ENCODE data around the gene KBTBD13.
"Not testable (repeated sequence)": the region's sequence is repeated elsewhere in the genome, so short reads cannot be mapped to it uniquely, and the experiment has no call there.

The KBTBD13 gene

GRCh38 chr15:65071381-65071811 is 5.2 kb upstream of the KBTBD13 start:
- no peak for DNase-seq

- no peak for DNase-seq
Measured at GRCh38 chr15:65072027-65072426, 4.5 kb upstream of the KBTBD13 start.

GRCh38 chr15:65072617-65073016 is 3.9 kb upstream of the KBTBD13 start:
- no peak for DNase-seq

GRCh38 chr15:65074946-65075345 is 1.6 kb upstream of the KBTBD13 start:
- DNase-seq, result not testable (repeated sequence)

- not testable (repeated sequence) for DNase-seq
Measured at GRCh38 chr15:65075607-65076395, 745 bp upstream of the KBTBD13 start.

GRCh38 chr15:65077291-65077980 is 890 bp downstream of the KBTBD13 start:
- no peak for DNase-seq

- DNase-seq, result no peak
Measured at GRCh38 chr15:65077981-65078352, 1.4 kb downstream of the KBTBD13 start.

- no peak for DNase-seq
Measured at GRCh38 chr15:65079580-65079979, 3.0 kb downstream of the KBTBD13 start.

- DNase-seq, result no peak
Measured at GRCh38 chr15:65081270-65081669, 4.7 kb downstream of the KBTBD13 start.

- DNase-seq, result no peak
Measured at GRCh38 chr15:65081758-65082157, 5.2 kb downstream of the KBTBD13 start.

- DNase-seq, result no peak
Measured at GRCh38 chr15:65082303-65082953, 5.9 kb downstream of the KBTBD13 start.

- DNase-seq, result no peak
Measured at GRCh38 chr15:65083262-65083701, 6.7 kb downstream of the KBTBD13 start.

- no peak for DNase-seq
Measured at GRCh38 chr15:65084500-65085206, 8.1 kb downstream of the KBTBD13 start.

- no peak for DNase-seq
Measured at GRCh38 chr15:65085207-65085753, 8.7 kb downstream of the KBTBD13 start.

GRCh38 chr15:65085990-65086679 is 9.6 kb downstream of the KBTBD13 start:
- no peak for DNase-seq

GRCh38 chr15:65086680-65087111 is 10.2 kb downstream of the KBTBD13 start:
- no peak for DNase-seq

- no peak for DNase-seq
Measured at GRCh38 chr15:65087411-65087810, 10.9 kb downstream of the KBTBD13 start.

- DNase-seq, result no peak
Measured at GRCh38 chr15:65087873-65088642, 11.5 kb downstream of the KBTBD13 start.

GRCh38 chr15:65088643-65089021 is 12.1 kb downstream of the KBTBD13 start:
- DNase-seq, result no peak

- no peak for DNase-seq
Measured at GRCh38 chr15:65089206-65089824, 12.8 kb downstream of the KBTBD13 start.
